Left cardiac atrium (tissue), 4 donors: Measurements from ENCODE around the gene PEX19. TPM values are rescaled to one million over a fixed set of nuclear protein-coding genes. Genes with fewer than 3 reads are reported as not detected.
A peak's percentile ranks its signal among the peaks of the same experiment; 100 is the strongest.
"Not testable (repeated sequence)": the region's sequence is repeated elsewhere in the genome, so short reads cannot be mapped to it uniquely, and the experiment has no call there.

ENCODE experiments used
- ATAC-seq, 2 donors: fragments of 200-7000 bp; cut with Tn5 transposase; one replicate each; pipeline ENCODE4 v1.9.1; 2020; ENCODE audit warnings: mild to moderate bottlenecking in 2 of 2, moderate library complexity in 2 of 2
- DNase-seq: peaks from one replicate; pipeline ENCODE4 v3.0.0-alpha.2; 2020
- intact Hi-C, 2 donors: fragments of 100-400 bp; cut with DNase I; formaldehyde crosslinking; loops; one replicate each; pipeline versions ENCODE4 v1.14.1 to v1.15.1; 2022 to 2023
- long read RNA-seq: library from polyadenylated mRNA; unstranded; transcript quantifications from one replicate; pipeline ENCODE4 v2.0.0, GENCODE V29; 2021
- total RNA-seq, 2 donors: library from RNA; stranded (reverse); fragmentation: NEBNext Ultra II Directional; extraction: Animal tissue kit (Norgen Biotek cat#: 25700); gene quantifications; one replicate each; pipeline ENCODE4 v1.2.1, GENCODE V29; 2021
- donor health status: DM: no; HTN: yes; CAD: no.
- donor health status: DM: no; HTN: yes; CAD: no; lungs with severe emphysema.
- donor health status: DM: yes; HTN: yes; CAD: no.
- donor health status: Dilated cardiomyopathy.

PEX19 gene, protein sequence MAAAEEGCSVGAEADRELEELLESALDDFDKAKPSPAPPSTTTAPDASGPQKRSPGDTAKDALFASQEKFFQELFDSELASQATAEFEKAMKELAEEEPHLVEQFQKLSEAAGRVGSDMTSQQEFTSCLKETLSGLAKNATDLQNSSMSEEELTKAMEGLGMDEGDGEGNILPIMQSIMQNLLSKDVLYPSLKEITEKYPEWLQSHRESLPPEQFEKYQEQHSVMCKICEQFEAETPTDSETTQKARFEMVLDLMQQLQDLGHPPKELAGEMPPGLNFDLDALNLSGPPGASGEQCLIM
- 10 to 100 TPM; 91.1 to 92.6 TPM for total RNA-seq
- long read RNA-seq, transcript PEX19-201 (8 exons, 3,661 nt), result major isoform, 69 of 87 reads
- long read RNA-seq, transcript PEX19-205 (7 exons, 3,504 nt), result minor isoform, 13 of 87 reads
- long read RNA-seq, partial matches to known transcripts, result 1 of 87 reads
- long read RNA-seq, other reads (novel, unspliced or antisense), result 4 of 87 reads

DNA sequence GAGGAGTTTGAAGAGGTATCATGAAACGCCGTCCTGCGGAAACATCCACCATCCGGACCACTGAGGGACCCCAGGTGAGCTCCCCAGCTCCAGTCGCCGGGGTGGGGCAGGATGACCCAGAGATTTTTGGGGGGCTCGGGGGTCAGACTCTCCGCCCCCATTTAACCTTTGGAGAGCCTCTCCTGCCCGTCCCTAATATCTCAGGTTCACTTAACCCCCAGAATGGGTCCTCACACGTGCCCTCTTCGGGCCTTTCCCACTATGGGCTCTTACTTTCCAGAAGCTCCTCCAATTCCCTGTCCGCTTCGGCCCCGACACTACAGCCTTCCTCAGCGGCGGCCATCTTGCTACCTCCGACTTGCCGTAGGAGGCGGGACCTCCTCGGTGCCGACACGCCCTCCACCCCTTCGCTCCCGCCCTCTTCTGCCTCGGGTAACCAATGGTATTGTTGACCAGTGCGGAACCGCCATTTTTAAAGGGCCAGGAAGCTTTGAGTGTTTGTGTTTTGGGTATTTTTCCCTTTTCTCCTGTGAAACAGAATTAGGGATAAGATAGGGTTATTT is at the start of gene PEX19:
PEX19 (minus strand) TSS at position 352 of the 563 bp plus-strand sequence; CDS start at position 343, 9 bp downstream.
- DNase-seq, result peak; percentile 94
- intact Hi-C loops, result no loop called here
- ATAC-seq, result peak; percentile 99 to 100

DNA sequence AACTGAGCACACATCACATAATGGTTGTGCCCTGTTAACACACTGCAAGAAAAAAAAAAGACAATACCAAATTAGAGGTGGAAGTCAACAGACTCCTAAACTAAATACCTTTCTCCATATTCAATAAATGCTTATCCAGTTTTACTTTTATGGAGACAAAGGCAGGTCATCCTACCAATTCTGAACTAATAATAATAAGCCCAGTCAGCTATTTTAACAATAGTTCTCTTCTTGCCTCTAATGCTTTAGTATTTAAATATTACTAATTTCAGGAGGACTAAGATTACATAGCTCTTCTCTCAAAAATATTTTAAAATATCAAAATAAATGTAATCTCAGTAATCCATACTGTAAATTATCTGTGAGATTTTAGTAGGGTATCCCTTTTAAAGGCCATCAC is 47.6 kb upstream of the PEX19 start:
- DNase-seq (no peak), ATAC-seq (no peak)
- intact Hi-C loops, result no loop called here

DNA sequence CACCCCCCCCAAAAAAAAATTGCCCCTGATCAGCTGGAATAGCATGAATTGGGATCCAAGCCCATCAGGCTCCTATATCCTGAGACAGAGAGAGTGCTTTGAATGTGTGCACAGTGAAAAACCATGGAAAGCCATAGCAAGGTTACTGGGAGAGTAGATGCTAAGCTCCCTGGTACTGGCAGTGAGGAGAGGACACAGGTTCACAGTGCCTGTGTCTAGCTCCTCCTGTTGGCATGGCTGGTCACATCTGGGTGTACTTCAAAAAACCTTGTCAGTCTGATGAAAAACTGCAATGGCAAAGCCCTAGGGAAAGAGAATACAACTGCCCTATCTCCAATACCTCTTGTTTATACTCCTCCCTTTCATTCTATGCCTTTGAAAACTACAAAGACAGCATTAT is 45.2 kb upstream of the PEX19 start:
- DNase-seq, result no peak
- intact Hi-C loops, result no loop called here

DNA sequence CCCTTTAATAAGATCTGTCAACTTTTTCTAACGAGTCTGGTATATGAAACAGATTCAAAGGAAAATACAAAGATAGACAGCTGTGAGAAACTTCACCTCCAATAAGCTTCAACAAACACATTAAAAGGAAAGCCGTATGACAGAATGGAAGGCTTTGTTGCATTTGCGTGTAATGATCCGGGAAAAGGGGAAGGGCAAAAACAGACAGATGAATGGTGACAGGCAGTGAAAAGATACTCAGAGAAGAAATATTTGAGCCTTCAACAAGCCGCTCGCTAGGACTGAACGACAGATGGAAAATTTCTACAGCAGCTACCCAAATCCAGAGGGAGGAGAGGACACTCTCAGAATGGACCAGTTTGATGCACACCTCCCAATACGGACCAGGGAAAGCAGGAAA is 43.3 kb upstream of the PEX19 start:
- intact Hi-C loops, result loop anchor here in 1 of 2 donors (5.0 kb wide), 1 partner anchor 36 kb away; no protein-coding TSS in a partner anchor
- ATAC-seq (no peak), DNase-seq (no peak)

More for the DNA sequence above, 45.2 kb upstream of the PEX19 start:
- no peak for ATAC-seq

DNA sequence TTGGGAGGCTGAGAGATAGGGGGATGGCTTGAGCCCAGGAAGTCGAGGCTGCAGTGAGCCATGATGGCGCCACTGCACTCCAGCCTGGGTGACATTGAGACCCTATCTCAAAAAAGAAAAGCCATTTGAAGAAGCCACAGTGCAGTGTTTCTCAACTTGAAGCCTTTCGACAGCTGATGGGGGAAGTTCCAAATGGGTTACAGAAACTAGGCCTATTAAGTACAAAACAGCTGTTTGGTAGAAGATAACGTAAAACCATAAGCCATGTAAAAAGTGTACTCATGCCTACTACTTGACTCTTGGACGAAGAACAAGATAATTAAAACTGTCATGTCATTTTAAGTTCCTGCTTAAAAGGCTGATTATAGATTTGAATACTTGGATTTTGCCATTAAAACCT is 41.5 kb upstream of the PEX19 start:
- DNase-seq, result no peak
- ATAC-seq, result no peak
- intact Hi-C loops, result loop anchor here in 1 of 2 donors (5.0 kb wide), 1 partner anchor 34 kb away; no protein-coding TSS in a partner anchor

DNA sequence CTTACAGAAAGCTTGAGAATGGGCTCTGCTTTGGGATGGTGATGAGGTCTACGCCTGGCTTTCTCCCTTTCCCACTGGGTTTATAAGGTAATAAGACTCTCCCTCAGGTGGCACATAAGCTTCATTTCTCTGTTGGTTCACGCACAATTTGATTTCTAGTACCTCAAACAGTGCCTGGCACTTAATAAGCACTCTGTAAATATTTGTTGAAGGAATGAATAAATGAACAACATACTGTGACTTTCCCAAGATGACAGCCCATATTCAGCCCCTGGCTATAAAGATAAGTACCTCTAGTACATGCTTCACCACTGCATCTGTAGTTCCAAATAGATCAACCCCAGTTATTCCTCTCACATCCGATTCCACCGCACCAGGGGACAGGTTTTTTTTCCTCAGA is 40.3 kb upstream of the PEX19 start:
- ATAC-seq, result no peak
- DNase-seq, result no peak
- intact Hi-C loops, result loop anchor here in 1 of 2 donors (5.0 kb wide), 1 partner anchor 33 kb away; no protein-coding TSS in a partner anchor

DNA sequence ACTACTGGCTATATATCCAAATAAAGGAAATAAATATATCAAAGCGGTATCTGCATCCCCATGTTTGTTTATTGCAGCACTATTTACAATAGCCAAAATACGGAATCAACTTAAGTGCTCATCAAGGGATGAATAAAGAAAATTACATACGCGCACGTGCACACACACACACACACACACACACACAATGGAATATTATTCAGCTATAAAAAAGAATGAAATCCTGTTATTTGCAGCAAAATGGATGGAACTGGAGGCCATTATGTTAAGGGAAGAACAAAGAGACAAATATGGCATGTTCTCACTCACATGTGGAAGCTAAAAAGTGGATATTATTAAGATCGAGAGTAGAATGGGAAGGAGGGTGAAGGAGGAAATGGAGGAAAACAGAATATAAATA is 37.9 kb upstream of the PEX19 start:
- ATAC-seq (no peak), DNase-seq (no peak)
- intact Hi-C loops, result no loop called here

DNA sequence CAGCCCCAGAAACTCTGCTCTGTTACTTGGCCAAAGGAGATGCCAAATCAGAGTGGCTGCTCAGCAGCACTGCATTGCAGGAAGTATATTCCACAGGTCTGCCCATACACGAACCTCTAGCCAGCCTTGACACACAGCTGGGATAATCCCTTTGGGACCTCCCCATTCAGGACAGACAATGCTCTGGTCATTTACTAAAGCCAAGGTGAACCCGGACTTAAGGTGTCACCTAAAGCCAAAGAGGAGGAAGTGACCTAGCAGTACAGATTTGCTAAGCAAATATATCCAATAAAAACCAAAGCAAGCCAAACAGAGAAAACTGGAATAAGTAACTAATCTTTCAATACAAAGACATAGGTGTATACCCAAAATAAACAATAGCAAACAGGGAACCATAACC is 30.4 kb upstream of the PEX19 start:
- intact Hi-C loops, result no loop called here
- no peak for ATAC-seq
- no peak for DNase-seq

DNA sequence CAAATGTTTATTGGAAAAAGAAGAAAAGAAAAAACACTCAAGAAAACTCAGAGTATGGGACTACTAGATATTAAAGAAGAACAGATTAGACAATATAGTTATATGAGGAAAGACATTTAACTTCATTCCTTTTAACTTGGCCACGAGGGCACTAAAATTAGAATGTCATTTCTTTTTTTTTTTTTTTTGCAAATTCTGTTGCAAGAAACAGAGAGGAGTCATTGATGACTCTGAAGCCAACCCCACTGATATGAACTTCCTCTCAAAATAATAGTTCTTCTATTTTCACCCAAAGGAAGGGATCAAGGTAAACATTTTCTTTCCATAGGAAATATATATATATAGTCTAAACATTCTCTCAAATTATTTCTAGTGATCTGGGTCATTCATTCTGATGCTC is 24.6 kb upstream of the PEX19 start:
- no peak for DNase-seq
- intact Hi-C loops, result no loop called here
- ATAC-seq, result no peak

DNA sequence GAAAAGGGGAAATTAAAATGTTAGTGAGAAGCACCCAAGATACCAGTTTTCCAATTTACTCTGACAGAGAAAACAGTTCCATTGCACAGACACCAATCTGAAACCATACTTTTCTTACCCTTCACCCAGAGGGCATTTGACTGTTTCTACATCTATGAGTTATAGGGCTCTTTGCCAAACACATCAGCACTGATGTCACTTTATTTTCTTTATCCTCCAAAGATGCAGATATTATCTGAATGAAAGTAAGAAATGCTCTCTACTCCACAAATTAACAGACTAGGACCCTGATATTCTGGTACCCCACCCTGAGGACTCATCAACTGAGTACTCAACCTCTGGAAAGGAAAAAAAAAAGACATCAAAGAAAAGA is 24.2 kb upstream of the PEX19 start:
- intact Hi-C loops, result no loop called here
- ATAC-seq (no peak), DNase-seq (no peak)

DNA sequence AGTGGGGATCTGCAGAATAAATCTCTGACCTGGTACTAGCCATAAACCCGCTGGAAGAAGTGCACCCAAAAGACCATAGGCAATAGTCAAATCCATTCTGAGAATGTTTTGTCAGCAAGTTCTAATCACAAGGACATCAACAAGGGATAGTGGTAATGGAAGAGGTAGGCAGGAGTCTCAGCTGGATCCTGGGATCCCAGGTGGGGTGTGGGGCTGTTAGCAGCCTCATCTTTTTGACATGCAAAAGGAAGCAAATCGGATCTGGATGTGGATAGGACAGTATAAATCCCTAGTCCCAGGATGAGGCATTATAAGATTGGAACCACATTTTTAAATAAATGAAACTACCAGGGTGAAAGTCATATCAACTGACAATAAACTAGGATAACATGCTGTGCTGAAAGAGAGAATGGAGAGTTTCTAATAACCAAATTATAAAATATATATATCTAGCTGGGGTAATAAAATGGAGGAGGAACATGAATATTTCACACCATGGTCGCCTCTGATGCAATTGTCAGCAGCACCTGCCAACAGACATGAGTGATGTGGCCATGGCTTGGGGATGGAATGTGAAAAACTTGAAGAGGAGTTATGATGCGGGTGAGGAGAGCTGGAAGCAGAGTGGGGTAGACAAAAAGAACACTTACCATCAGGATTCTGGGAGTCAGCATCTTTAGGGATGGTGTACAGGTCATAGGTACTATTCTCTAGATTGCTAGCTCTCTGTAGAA is 23.7 kb upstream of the PEX19 start:
- intact Hi-C loops, result no loop called here
- ATAC-seq, result peak in 1 of 2 donors; percentile 22

DNA sequence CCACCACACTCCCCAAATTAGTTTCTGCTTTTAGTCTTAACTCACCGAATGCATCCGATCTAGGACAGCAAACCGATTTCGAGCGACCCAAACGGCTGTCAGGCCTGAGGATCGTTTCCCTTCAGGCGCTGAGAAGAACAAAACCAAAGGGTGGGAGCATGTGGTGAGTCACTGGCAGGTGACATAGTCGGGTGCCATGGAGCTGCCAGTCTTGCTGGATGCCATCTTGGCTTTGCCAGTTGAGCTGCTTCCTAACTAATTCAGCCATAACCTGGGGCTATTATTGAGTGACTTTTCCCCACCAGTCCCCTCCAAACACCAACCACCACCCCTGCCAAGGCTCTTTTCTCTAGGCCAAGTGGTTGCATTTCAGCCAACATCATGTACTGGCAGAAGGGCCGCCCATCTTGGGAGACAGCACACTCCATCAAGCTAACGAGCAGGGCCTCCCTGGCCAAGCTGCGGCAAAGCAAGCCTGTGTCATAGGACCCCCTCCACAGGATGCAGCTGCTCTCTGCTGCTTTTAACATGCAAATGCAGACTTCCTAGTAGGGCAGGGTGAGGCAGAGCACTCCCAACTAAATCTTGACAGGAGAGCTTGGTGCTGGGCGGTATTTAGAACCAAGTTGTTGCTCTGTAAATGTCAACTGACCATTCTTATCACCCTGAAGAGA is 22.3 kb upstream of the PEX19 start:
- intact Hi-C loops, result no loop called here
- no peak for DNase-seq
- ATAC-seq, result peak in 1 of 2 donors; percentile 24

More for the DNA sequence above, 23.7 kb upstream of the PEX19 start:
- no peak for DNase-seq

DNA sequence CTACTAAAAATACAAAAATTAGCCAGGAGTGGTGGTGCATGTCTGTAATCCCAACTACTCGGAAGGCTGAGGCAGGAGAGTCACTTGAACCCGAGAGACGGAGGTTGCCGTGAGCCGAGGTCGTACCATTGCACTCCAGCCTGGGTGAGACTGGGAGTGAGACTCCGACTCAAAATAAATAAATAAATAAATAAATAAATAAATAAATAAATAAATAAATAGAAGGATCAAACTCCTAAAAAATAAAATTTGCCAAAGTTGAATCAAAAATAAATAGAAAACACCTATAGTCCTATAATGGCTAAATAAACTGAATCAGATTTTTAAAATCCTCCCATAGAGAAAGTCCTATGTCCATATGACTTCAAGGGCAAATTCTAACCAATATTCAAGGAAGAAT is 15.2 kb upstream of the PEX19 start:
- DNase-seq (no peak), ATAC-seq (no peak)
- intact Hi-C loops, result no loop called here

DNA sequence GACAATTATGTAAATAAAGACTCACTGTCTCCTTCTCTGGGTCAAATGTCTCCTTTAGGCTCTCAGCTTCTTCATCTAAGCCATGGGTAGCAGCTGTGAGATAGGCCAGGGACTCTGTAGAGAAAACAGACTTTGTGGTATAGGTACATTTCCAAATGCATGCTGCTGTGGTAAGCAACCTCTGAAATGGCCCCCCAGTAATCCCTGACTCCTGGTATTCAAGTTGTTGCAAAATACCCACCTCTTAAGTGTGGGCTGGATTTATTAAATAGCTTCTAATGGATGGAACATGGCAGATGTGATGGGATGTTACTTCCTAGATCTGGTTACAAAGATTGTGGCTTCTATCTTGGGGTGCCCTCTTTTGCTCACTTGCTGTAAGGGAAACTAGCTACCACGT is 11.1 kb upstream of the PEX19 start:
- ATAC-seq (no peak), DNase-seq (no peak)
- intact Hi-C loops, result no loop called here

DNA sequence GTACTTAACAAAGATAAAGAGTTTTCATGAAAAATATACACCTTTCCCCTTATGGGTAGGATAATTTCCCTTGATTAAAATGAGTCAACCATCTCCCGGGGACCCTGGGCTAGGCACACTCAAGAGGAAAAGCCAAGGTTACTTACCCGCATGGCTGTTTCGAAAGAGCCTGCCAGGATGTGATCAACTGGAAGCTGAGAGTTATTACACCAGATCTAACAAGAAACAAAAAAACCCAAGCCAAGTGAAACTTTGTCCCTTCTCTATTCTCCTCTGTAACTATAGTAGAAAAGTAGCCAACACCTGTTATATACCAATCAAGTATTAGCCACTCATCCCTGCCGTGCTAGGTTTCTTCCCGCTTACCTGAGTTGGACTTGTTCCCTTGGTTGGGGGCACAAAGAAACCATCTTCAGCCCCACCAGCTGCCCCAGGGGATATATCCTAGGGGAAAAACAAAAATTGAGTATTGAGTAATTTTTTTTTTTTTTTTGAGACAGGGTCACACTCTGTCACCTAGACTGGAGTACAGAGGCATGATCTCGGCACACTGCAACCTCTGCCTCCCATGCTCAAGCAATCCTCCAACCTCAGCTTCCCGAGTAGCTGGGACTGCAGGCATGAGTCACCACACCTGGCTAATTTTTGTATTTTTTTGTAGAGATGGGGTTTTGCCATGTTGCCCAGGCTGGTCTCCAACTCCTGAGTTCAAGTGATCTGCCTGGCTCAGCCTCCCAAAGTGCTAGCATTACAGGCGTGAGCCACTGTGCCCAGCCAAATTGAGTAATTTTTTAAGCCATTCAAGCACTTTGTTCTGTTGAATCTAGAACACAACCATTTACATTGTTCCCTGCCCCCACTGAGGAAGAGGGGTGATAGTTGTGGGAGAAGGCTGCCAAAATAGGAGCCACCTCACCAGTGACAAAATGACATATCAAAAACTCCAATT is 8.4 kb upstream of the PEX19 start:
- intact Hi-C loops, result loop anchor here in 1 of 2 donors (5.0 kb wide), 2 partner anchors 34 to 206 kb away; no protein-coding TSS in a partner anchor
- ATAC-seq (peak in 1 of 2 donors; percentile 27), DNase-seq (no peak)

DNA sequence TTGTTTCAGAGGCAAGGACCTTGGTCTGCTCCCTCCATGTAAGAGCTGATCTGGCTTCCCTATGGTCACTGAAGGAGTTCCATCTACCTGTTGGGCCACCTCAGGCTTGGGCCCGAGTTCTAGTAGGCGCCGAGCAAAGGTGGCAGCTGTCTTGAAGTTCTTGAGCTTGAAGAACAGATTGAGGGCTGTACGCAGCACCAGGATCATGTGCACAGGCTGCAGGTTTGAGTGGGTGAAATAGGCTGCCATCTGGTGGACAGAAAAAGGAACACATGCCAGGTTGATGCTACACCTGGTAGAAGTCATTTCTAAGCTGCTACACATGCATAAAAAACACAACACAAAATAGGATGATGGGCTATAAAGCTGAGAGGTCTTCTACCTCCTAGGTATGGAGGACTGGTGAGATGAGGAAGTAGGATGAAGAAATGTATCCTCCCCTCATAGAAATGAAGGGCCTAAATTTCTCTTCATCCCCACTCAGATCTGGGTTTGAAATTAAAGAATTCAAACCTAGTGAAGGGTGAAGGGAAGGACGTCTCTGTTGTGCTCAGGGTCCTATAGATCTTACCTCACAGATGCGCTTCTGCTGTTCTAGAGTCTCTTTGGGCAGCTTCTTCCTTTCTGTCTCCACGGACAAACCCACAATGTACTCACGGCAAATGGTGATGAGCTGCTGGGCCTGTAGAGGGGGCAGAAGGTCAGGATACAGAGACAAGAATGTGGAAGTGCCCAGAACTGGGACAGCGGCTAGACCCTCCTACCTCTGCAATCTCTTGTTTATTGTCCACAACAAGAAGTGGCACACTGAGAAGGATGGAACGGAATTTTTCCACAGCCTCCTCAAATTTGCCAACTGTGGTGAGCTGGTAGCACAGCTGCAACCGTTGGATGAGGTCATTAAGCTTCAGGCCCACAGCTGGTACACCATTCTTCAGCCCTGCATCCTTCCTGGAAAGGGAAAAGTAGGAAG is 6.6 kb upstream of the PEX19 start:
- intact Hi-C loops, result loop anchor here in 1 of 2 donors (2.0 to 5.0 kb wide), 3 partner anchors 36 to 204 kb away; no protein-coding TSS in a partner anchor
- DNase-seq (peak; percentile 53), ATAC-seq (peak; percentile 84 to 86)

DNA sequence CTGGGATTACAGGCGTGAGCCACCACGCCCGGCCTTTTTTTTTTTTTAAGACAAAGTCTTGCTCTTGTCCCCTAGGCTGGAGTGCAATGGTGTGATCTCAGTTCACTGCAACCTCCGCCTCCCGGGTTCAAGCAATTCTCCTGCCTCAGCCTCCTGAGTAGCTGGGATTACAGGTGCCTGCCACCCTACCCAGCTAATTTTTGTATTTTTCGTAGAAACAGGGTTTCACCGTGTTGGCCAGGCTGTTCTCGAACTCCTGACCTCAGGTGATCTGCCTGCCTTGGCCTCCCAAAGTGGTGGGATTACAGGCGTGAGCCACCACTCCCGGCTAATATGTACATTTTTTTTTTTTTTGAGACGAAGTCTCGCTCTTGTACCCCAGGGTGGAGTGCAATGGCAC is 2.8 kb upstream of the PEX19 start:
- DNase-seq, intact Hi-C loops, ATAC-seq: not testable (repeated sequence)
